HG03064 (cell line): ENCODE measurements around the gene ZNF549.
A peak's percentile ranks its signal among the peaks of the same experiment; 100 is the strongest.

Source experiments
- ATAC-seq: cut with Tn5 transposase; IDR thresholded peaks from one replicate; pipeline ENCODE4 v1.9.1; 2021; ENCODE audit warnings: low read depth; ENCODE audit not compliant: unreplicated experiment

Gene ZNF549

DNA sequence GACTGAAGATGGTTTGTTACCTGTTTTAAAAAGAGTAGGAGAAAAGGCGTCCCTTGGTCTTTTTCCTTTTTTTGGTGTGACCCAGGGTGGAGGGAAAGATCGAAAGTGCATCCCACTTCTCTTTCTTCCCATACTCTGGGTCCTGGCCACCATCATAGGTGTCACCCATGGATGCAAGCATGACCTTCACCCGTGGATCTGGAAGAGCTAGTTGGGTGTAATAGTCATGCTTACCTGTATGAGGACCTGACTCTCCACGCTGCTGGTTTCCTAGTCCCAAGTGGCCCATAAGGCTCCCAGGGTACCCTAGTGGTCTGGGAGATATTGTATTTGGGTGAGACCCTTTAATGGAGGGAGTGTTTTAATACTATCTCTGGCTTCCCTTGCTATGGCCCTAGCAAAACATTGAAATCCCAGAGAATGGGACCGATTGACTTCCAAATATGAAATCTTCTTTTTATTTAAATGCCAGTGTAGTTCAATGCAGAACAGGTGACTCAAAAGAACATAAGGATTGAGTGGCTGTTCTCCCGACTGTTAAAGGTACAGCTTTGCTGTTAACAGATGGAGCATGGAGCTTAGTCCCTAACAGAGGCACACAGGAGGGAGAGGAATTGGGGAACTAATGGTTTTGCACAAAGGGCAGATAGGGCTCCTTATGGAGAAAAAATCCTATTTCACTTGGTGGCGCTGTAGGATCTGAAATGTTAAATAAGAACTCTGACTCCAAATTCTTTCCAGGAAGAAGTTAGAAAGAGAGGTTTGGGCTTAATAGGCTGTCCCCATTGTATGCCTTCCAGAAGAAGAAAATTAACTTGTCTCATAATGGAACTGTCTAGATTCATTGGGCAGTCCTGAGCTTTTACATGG, 39.5 kb downstream of the ZNF549 start:
- no peak for ATAC-seq

DNA sequence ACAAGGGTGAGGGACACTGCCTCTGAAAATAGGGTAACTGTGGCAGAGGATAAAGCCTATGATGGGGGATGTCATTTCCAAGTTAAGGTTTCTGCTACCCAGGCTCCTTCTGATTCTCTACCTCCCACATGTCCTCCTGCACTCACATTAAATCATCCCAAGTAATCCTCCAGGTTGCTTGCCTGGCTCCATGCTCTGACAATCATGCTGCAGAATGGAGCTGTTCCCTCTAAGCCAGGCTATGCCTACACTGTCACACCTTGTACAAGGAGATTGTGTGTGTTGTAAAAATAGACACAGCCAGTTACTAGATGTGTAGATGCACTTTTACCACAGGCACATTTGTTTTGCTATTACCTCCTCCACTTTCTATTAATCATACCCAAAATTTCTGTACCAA, 43.6 kb downstream of the ZNF549 start:
- ATAC-seq: no peak

DNA sequence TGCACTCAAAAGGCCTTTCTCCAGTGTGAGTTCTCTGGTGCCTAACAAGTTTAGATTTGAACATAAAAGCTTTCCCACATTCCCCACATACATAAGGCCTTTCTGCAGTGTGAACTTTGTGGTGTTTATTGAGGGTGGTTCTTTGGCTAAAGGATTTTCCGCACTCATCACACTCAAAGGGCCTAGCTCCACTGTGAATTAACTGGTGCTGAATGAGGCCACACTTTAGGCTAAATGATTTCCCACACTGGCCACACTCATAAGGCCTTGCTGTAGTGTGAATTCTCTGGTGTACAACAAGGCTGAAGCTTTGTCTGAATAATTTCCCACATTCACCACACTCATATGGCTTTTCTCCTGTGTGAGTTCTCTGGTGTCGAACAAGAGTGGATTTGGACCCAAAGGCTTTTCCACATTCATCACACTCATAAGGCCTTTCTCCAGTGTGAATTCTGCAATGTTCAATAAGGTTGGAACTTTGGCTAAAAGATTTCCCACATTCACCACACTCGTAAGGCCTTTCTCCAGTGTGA, 45.3 kb downstream of the ZNF549 start:
- ATAC-seq: no peak

DNA sequence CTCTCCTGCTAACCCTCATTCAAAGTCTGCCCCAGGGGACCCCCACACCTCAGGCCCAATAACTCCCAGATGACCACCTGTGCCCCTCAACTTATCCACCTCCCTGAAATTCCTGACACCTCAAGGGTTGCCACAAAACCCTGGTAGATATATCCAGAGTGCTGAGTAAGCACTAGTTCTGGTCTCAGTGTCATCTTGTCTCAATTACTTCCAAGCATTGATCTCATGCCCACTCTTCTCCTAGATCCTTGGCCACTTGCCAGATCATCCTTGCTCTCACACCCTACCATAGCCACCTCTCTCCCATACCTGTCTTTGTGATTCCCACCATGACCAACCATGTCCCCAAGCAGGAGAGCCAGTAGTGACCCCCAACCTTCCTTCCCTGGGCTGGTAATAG, 49.5 kb downstream of the ZNF549 start:
- ATAC-seq: no peak

DNA sequence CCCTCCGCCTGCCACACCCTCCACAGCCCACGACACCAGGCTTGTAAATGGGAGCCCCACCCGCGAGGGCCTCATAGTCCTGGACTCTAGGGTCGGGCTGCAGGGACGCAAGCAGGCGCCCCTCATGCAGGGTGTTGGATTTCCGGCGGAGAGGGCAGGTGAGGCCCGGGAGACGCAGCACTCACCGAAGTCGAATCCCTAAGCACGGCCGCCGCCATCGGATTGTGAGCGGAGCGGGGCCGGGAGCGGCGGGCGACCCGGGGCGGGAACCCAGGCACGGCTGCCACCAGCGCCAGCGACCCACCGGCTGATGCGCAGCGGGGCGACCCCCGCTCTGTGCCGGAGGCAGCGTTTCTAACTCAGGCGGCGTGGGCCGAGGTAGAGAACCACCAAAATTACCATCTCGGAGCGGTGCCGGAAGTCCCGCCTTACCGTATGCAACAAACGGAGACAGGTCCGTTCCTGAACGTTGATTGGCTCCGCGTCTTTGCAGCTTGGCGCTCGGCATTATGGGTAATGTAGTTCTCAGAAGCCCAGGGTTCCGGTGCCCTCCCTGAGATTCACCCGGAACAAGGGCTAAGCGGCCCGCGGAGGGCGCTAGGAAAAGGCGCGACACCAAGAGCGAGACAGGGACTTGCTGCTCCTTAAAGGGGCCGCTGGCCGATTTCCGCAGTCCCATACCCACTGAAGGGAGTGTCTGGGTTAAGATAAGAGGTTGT, 51.5 kb downstream of the ZNF549 start, which contains the start of gene ZNF416:
Gene ZNF416, minus strand, starts transcription at position 425 of the 719 bp plus-strand sequence. Its CDS starts 207 bp downstream, at position 218.
- peak; percentile 77 for ATAC-seq

DNA sequence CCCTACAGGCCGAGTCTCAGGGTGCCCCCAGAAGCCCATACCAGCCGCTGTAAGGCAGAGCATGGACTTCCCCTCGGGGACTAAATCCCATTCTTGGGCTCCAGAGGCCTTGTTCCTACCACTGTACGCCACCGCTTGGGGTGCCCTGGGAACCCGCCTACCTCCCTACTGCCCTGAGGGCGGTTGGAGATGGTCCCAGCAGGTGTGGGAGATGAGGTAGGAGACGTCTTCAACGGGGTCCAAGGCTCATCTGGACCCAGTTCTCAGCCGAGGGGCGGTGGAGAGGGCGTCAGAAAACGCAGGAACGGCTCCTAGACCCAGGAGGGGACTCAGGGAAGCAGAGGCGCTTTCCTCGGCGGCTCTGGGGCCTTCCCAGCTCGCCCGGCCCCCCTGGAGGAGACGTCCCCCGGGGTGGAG, 56.0 kb downstream of the ZNF549 start:
- no peak for ATAC-seq

DNA sequence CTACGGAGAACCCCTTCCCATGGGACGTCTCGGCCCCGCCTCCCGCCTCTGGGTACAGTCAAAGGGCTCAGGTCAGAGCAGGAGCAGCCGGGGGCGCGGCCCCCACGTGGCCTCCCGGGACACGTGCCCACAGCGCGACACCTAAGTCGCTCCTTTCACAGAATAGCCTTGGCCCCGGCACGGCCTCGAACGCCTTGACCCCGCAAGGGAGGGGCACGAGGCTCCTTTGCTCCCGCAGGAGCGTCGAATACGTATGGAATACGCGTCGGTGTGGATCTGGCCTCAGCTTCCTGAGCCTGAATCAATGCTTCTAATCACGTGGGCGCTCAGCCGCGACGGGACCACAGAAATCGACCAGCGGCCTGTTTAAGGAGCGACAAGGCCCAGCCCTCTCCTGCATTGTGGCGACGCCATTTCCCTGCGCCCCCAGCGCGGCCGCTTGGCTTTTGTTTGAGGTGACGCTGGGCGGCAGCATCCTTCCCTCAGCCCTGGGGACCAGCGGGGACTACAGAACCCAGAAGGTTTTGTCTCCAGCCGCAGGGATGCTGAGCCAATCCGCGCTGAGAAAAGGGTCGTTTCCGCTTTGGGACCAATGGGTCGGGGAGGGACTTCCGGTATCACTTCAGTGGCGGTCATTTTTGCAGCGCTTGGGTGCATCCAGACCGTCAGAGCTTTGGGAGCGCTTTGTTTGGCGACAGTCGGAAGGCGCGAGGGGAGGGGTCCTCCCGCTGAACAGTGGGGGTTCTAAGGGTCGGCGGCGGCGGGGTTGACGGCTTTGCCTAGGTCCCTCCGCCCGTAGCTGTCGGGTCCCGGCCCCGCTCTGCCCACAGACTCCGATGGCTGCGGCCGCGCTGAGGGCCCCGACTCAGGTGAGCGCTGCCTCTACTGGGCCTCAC, 56.6 kb downstream of the ZNF549 start, which contains the start of gene ZIK1:
Gene ZIK1, plus strand, starts transcription at position 625 of the 896 bp plus-strand sequence. Its CDS starts 212 bp downstream, at position 837.
- ATAC-seq: peak; percentile 77

DNA sequence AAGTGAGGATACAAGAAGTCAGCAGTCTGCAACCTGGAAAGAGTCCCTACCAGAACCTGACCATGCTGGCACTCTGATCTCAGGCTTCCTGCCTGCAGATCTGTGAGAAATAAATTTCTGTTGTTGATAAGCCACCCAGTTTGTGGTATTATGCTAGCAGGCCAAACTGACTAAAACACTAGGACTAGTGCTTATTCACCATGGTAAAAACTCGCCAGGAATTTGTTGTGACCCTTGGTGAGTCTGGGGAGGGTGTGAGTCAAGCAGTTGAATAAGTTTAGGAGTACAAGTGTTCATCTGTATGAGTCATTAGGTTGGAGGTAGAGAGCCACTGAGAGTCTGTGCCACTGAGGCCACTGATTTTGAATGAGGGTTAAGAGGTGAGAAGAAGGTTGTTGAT, 60.4 kb downstream of the ZNF549 start:
- no peak for ATAC-seq

DNA sequence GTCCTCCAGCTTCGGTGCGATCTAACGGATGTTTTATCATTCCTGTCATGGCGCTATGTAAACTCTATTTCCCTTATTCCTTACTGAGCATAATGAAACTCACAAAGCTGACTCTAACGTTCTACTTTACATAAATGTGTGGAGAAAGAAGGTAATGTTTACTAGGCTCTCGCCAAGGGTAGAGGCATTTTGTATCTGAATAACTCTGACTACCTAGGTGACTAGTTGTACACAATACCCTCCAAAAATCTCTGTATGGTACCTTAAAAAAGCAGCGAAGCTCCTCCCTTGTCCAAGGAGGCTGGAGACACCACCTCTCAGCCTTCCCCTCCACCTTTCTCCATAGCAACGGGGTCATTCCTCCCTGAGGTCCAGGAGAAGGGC, 72.2 kb downstream of the ZNF549 start:
- ATAC-seq: no peak

DNA sequence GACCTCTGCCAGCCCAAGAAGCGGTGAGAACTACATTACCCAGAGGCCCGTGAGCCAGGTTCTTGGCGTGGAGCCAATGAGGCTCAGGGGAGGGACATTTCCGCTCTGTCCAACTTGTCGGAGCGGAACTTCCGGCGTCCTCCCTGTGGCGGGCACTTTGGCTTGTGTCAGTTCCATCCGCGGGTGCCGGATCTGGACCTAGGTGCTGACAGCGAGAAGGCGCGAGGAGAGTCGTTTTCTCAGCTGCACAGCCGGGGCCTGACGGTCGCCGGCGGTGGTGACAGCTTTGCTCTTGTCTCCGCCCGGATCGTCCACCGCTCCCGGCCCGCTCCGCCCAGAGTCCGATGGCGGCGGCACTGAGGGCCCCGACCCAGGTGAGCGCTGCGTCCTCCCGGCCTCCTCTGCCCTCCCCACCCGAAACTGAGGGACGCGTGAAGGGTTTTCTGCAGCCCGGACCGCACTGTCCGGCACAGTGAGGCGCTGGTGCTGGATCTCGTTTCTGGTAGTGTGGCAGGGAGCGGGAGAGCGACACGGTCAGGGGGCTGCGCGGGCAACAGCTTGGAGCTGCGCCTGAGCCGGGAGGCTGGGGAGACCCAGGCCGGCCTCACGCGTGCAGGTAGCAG, 72.7 kb downstream of the ZNF549 start, which contains the start of gene ZNF530:
Gene ZNF530, plus strand, starts transcription at position 125 of the 623 bp plus-strand sequence. CDS start 4,461 bp downstream, outside the sequence.
- peak; percentile 94 for ATAC-seq

DNA sequence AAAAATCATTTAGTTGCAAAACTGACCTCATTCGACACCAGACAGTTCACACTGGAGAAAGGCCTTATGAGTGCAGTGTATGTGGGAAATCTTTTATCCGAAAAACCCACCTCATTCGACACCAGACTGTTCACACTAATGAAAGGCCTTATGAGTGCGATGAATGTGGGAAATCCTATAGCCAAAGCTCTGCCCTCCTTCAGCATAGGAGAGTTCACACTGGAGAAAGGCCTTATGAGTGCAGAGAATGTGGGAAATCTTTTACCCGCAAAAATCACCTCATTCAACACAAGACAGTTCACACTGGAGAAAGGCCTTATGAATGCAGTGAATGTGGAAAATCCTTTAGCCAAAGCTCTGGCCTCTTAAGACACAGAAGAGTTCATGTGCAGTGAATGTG, 79.8 kb downstream of the ZNF549 start:
- ATAC-seq: no peak
